Fibroblast of lung (primary cell): Measurements from ENCODE around the gene TGIF1.

Experiments used
- EZH2 ChIP-seq: IDR thresholded peaks from 2 replicates; pipeline ENCODE4 v1.5.1; 2012; ENCODE audit warnings: low read length, control low read depth, mild to moderate bottlenecking; ENCODE audit errors: missing control alignments
- TF ChIP-seq, protein P1 (sequence below), 2 donors: IDR thresholded peaks in 1 of 2; conservative IDR thresholded peaks in 1 of 2; 1 replicate in 1 of 2; 2 replicates in 1 of 2; pipeline ENCODE4 v1.5.1; 2011 to 2012; ENCODE audit warnings: low read length in 2 of 2, control low read depth in 1 of 2, inconsistent platforms in 1 of 2, low read depth in 1 of 2, mild to moderate bottlenecking in 1 of 2

GRCh38 chr18:3426074-3426473, 23.9 kb upstream of the TGIF1 start:
- TF ChIP-seq, protein P1, sequence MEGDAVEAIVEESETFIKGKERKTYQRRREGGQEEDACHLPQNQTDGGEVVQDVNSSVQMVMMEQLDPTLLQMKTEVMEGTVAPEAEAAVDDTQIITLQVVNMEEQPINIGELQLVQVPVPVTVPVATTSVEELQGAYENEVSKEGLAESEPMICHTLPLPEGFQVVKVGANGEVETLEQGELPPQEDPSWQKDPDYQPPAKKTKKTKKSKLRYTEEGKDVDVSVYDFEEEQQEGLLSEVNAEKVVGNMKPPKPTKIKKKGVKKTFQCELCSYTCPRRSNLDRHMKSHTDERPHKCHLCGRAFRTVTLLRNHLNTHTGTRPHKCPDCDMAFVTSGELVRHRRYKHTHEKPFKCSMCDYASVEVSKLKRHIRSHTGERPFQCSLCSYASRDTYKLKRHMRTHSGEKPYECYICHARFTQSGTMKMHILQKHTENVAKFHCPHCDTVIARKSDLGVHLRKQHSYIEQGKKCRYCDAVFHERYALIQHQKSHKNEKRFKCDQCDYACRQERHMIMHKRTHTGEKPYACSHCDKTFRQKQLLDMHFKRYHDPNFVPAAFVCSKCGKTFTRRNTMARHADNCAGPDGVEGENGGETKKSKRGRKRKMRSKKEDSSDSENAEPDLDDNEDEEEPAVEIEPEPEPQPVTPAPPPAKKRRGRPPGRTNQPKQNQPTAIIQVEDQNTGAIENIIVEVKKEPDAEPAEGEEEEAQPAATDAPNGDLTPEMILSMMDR (conservative IDR thresholded peaks at IDR 0.05 in 1 of 2, IDR thresholded peaks at IDR 0.05 in 1 of 2; ENCODE audit: low read depth in 1 of 2, low read length in 2 of 2): no peak
- TF ChIP-seq EZH2: no peak
